ENCODE results near the gene BAZ2B. TPM values are rescaled to one million over a fixed set of nuclear protein-coding genes. Genes with fewer than 3 reads are reported as not detected.

Gene BAZ2B
- total RNA-seq, 4 donors from 2014 or later = 104 to 301 (median 157) TPM

- no peaks in the 10 kb centered on the region for H3K9me3 ChIP-seq
- no peak overlapping the region for H3K4me3 ChIP-seq
- H3K36me3 ChIP-seq = no peaks in the 10 kb centered on the region
- no peak for TF ChIP-seq CTCF (IDR thresholded peaks at IDR 0.05)
- TF ChIP-seq POLR2A (IDR thresholded peaks at IDR 0.05) = no peak
- H3K27ac ChIP-seq = no peak overlapping the region
- H3K27me3 ChIP-seq = no peaks in the 10 kb centered on the region
- DNase-seq = no peak
- peaks cover 0 to 5% (median 2%) of the 10 kb centered on the region in 4 donors for H3K4me1 ChIP-seq
These were observed 162.2 kb downstream of the BAZ2B start for GRCh38 chr2:159454185-159454584.

GRCh38 chr2:159450180-159450579 is 166.2 kb downstream of the BAZ2B start:
- H3K9me3 ChIP-seq = no peaks in the 10 kb centered on the region
- H3K4me1 ChIP-seq = no peaks in the 10 kb centered on the region
- no peak for DNase-seq
- no peak overlapping the region for H3K27ac ChIP-seq
- H3K27me3 ChIP-seq = no peaks in the 10 kb centered on the region
- H3K36me3 ChIP-seq = peaks cover 0 to 24% (median 0%) of the 10 kb centered on the region in 3 donors
- no peak for TF ChIP-seq CTCF (IDR thresholded peaks at IDR 0.05)
- no peak for TF ChIP-seq POLR2A (IDR thresholded peaks at IDR 0.05)
- H3K4me3 ChIP-seq = no peak overlapping the region

GRCh38 chr2:159449504-159450124 is 166.7 kb downstream of the BAZ2B start:
- H3K4me1 ChIP-seq = no peaks in the 10 kb centered on the region
- no peak overlapping the region for H3K4me3 ChIP-seq
- no peak for TF ChIP-seq CTCF (IDR thresholded peaks at IDR 0.05)
- no peak for TF ChIP-seq POLR2A (IDR thresholded peaks at IDR 0.05)
- H3K27me3 ChIP-seq = no peaks in the 10 kb centered on the region
- H3K36me3 ChIP-seq = peaks cover 0 to 30% (median 0%) of the 10 kb centered on the region in 3 donors
- DNase-seq = no peak
- H3K9me3 ChIP-seq = no peaks in the 10 kb centered on the region
- H3K27ac ChIP-seq = no peak overlapping the region

- Histone ChIP-seq H3K27ac (no peak overlapping the region), H3K9me3 (no peaks in the 10 kb centered on the region), H3K36me3 (peaks cover 0 to 55% (median 0%) of the 10 kb centered on the region in 3 donors), H3K4me3 (no peak overlapping the region), H3K27me3 (no peaks in the 10 kb centered on the region), H3K4me1 (no peaks in the 10 kb centered on the region)
- no peak for TF ChIP-seq POLR2A (IDR thresholded peaks at IDR 0.05)
- TF ChIP-seq CTCF (IDR thresholded peaks at IDR 0.05) = no peak
- no peak for DNase-seq
These were observed 169.5 kb downstream of the BAZ2B start for GRCh38 chr2:159446817-159447216.

- no peak for DNase-seq
- no peak overlapping the region for H3K27ac ChIP-seq
- no peaks in the 10 kb centered on the region for H3K9me3 ChIP-seq
- H3K4me1 ChIP-seq = no peaks in the 10 kb centered on the region
- H3K4me3 ChIP-seq = no peak overlapping the region
- peaks cover 0 to 60% (median 0%) of the 10 kb centered on the region in 3 donors for H3K36me3 ChIP-seq
- TF ChIP-seq CTCF (IDR thresholded peaks at IDR 0.05) (no peak), POLR2A (IDR thresholded peaks at IDR 0.05) (no peak)
- no peaks in the 10 kb centered on the region for H3K27me3 ChIP-seq
These were observed 170.1 kb downstream of the BAZ2B start for GRCh38 chr2:159446201-159446600.
